ENCODE data around the gene NUDT5. TPM values are rescaled to one million over a fixed set of nuclear protein-coding genes. Genes with fewer than 3 reads are reported as not detected.

Gene NUDT5
- polyA plus RNA-seq, 1 of the 3 experiments (the other 2 are of a cell fraction): 61.2 TPM

DNA sequence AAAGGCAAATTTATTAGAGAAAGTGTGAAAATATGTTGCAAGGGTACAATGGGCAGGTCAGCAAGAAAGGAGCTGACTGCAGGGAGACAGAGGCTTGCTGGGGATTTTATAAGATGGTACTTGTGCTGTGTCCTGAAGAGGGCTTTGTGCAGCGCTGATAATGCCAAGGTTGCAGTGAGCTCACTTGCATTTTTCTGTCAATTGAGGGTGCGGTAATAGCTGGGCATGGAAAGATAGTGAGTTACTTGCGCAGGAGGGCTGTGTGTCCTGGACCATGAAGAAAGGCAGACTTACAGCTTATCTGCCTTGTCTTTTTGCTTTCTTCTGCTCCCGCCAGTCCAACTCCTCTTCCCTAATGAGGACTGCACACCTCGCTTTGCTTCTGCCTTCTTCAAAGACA is 12.8 kb upstream of the NUDT5 start:
- H3K9me3 ChIP-seq: no peaks in the 10 kb centered on the region
- H3K9ac ChIP-seq: no peak overlapping the region
- no peaks in the 10 kb centered on the region for H3K27me3 ChIP-seq (ENCODE audit: insufficient read depth)
- no peak for TF ChIP-seq RAD21 (IDR thresholded peaks at IDR 0.05; ENCODE audit: low read length)
- TF ChIP-seq SIN3A (IDR thresholded peaks at IDR 0.05; ENCODE audit: borderline replicate concordance, low read depth, low read length): no peak
- TF ChIP-seq GATA2 (CRISPR knock-in tag; IDR thresholded peaks at IDR 0.05): no peak
- TF ChIP-seq, protein P1, sequence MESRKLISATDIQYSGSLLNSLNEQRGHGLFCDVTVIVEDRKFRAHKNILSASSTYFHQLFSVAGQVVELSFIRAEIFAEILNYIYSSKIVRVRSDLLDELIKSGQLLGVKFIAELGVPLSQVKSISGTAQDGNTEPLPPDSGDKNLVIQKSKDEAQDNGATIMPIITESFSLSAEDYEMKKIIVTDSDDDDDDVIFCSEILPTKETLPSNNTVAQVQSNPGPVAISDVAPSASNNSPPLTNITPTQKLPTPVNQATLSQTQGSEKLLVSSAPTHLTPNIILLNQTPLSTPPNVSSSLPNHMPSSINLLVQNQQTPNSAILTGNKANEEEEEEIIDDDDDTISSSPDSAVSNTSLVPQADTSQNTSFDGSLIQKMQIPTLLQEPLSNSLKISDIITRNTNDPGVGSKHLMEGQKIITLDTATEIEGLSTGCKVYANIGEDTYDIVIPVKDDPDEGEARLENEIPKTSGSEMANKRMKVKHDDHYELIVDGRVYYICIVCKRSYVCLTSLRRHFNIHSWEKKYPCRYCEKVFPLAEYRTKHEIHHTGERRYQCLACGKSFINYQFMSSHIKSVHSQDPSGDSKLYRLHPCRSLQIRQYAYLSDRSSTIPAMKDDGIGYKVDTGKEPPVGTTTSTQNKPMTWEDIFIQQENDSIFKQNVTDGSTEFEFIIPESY (IDR thresholded peaks at IDR 0.05; ENCODE audit: borderline replicate concordance, low read depth): no peak
- no peak for TF ChIP-seq SMC3 (IDR thresholded peaks at IDR 0.05; ENCODE audit: low read depth, low read length)
- TF ChIP-seq NRF1 (IDR thresholded peaks at IDR 0.05; ENCODE audit: low read depth, low read length): no peak
- TF ChIP-seq, protein P2, sequence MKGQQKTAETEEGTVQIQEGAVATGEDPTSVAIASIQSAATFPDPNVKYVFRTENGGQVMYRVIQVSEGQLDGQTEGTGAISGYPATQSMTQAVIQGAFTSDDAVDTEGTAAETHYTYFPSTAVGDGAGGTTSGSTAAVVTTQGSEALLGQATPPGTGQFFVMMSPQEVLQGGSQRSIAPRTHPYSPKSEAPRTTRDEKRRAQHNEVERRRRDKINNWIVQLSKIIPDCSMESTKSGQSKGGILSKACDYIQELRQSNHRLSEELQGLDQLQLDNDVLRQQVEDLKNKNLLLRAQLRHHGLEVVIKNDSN (IDR thresholded peaks at IDR 0.05; ENCODE audit: borderline replicate concordance, low read depth): no peak
- TF ChIP-seq, protein P3, sequence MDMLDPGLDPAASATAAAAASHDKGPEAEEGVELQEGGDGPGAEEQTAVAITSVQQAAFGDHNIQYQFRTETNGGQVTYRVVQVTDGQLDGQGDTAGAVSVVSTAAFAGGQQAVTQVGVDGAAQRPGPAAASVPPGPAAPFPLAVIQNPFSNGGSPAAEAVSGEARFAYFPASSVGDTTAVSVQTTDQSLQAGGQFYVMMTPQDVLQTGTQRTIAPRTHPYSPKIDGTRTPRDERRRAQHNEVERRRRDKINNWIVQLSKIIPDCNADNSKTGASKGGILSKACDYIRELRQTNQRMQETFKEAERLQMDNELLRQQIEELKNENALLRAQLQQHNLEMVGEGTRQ (IDR thresholded peaks at IDR 0.05; ENCODE audit: borderline replicate concordance, low read depth, low read length): no peak
- no peak for TF ChIP-seq EZH2phosphoT487 (IDR thresholded peaks at IDR 0.05; ENCODE audit: borderline replicate concordance, low read depth)
- no peak for TF ChIP-seq TAF1 (IDR thresholded peaks at IDR 0.05; ENCODE audit: borderline replicate concordance, low read depth, low read length)
- no peak for TF ChIP-seq POLR2AphosphoS5 (IDR thresholded peaks at IDR 0.05; ENCODE audit: low read depth, low read length)
- TF ChIP-seq, protein P4, sequence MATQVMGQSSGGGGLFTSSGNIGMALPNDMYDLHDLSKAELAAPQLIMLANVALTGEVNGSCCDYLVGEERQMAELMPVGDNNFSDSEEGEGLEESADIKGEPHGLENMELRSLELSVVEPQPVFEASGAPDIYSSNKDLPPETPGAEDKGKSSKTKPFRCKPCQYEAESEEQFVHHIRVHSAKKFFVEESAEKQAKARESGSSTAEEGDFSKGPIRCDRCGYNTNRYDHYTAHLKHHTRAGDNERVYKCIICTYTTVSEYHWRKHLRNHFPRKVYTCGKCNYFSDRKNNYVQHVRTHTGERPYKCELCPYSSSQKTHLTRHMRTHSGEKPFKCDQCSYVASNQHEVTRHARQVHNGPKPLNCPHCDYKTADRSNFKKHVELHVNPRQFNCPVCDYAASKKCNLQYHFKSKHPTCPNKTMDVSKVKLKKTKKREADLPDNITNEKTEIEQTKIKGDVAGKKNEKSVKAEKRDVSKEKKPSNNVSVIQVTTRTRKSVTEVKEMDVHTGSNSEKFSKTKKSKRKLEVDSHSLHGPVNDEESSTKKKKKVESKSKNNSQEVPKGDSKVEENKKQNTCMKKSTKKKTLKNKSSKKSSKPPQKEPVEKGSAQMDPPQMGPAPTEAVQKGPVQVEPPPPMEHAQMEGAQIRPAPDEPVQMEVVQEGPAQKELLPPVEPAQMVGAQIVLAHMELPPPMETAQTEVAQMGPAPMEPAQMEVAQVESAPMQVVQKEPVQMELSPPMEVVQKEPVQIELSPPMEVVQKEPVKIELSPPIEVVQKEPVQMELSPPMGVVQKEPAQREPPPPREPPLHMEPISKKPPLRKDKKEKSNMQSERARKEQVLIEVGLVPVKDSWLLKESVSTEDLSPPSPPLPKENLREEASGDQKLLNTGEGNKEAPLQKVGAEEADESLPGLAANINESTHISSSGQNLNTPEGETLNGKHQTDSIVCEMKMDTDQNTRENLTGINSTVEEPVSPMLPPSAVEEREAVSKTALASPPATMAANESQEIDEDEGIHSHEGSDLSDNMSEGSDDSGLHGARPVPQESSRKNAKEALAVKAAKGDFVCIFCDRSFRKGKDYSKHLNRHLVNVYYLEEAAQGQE (IDR thresholded peaks at IDR 0.05; ENCODE audit: low read depth, low read length): no peak
- CTCF ChIA-PET: interaction anchor here (1.0 to 1.2 kb wide), 2 partner anchors 19 to 866 kb away, joined by 4 read pairs; no protein-coding TSS in a partner anchor
- H3K79me2 ChIP-seq (ENCODE audit: insufficient read depth): peaks cover 61% of the 10 kb centered on the region
- no peaks in the 10 kb centered on the region for H3K4me1 ChIP-seq (ENCODE audit: control insufficient read depth in 1 of 2, insufficient read depth in 2 of 2, low read depth in 1 of 2, low read length in 1 of 2)
- 100% methylated on average over 5 of the region's 5 CpGs for WGBS (ENCODE audit: low lambda C conversion rate)
- peaks cover 61 to 65% of the 10 kb centered on the region in 2 experiments for H3K36me3 ChIP-seq (replicated peaks in 1 of 2; ENCODE audit: control insufficient read depth in 1 of 2, insufficient read depth in 2 of 2, low read length in 1 of 2)
- H4K20me1 ChIP-seq (ENCODE audit: insufficient read depth): 0 out of 2 replicates have a peak, but pooled peaks cover 8% of the 10 kb centered on the region
- POLR2A ChIA-PET: no interaction called here
- H3K4me2 ChIP-seq: no peak overlapping the region
- no peaks in the 10 kb centered on the region for H3K9me2 ChIP-seq
- H3K4me3 ChIP-seq (ENCODE audit: low read depth in 2 of 2, low read length in 1 of 2): no peak overlapping the region
- H3F3A ChIP-seq (replicated peaks; ENCODE audit: insufficient read depth): peaks cover 11% of the 10 kb centered on the region
- no peak overlapping the region for H2AFZ ChIP-seq (ENCODE audit: low read depth)
- DNase-seq: no peak
- no peak overlapping the region for H3K27ac ChIP-seq (ENCODE audit: low read depth in 2 of 2, low read length in 1 of 2)
